ENCODE measurements around the gene CDH4. TPM values are rescaled to one million over a fixed set of nuclear protein-coding genes. Genes with fewer than 3 reads are reported as not detected.

CDH4 gene
- total and polyA plus RNA-seq, 2 of the 13 experiments (the other 11 are each of a cell fraction or from before 2014, with no cell fraction given) = not detected

GRCh38 chr20:61279621-61280150 lies 27.6 kb downstream of the CDH4 start:
- H3K9me3 ChIP-seq (ENCODE audit: low read length) = peaks cover 11% of the 10 kb centered on the region
- H4K20me1 ChIP-seq (ENCODE audit: insufficient read depth, low read length) = no peaks in the 10 kb centered on the region
- H3K4me3 ChIP-seq (replicated peaks in 1 of 3; ENCODE audit: insufficient read depth in 1 of 3, low read depth in 2 of 3, low read length in 3 of 3) = no peak overlapping the region
- H3K79me2 ChIP-seq (ENCODE audit: insufficient read depth, low read length) = no peaks in the 10 kb centered on the region
- H3K9ac ChIP-seq (ENCODE audit: insufficient read depth, low read depth, low read length) = no peak overlapping the region
- POLR2A ChIA-PET = no interaction called here
- in situ Hi-C loops (cut with HindIII; ENCODE audit: extremely low pct_ligation_motif_present, low pct_unique_long_range_greater_than_20kb) = no loop called here
- H3K4me1 ChIP-seq (ENCODE audit: insufficient read depth, low read length) = no peaks in the 10 kb centered on the region
- CTCF ChIA-PET (ENCODE audit: low intra/inter-chr PET ratio, low total read pairs) = no interaction called here
- no peak overlapping the region for H3K27ac ChIP-seq (ENCODE audit: extremely low read length, insufficient read depth, low read length)
- no peak overlapping the region for H3K4me2 ChIP-seq (ENCODE audit: low read depth, low read length)
- no TSS peak for BruUV-seq (replicated peaks)
- no peak overlapping the region for H2AFZ ChIP-seq (ENCODE audit: low read length)
- no peak for DNase-seq (ENCODE audit: low spot score)
- intact Hi-C loops (cut with micrococcal nuclease; ENCODE audit: unreplicated experiment) = no loop called here
- 37% methylated on average over 17 of the region's 17 CpGs for WGBS (ENCODE audit: low lambda C conversion rate)
- no peak for FAIRE-seq
- H3K27me3 ChIP-seq (ENCODE audit: control insufficient read depth in 1 of 2, insufficient read depth in 2 of 2, low read length in 2 of 2) = peaks cover 0 to 1% of the 10 kb centered on the region in 2 experiments; a peak in 2 of 5 replicates
- no peak for ATAC-seq
- H3K36me3 ChIP-seq (replicated peaks in 1 of 2; ENCODE audit: control insufficient read depth in 1 of 2, insufficient read depth in 2 of 2, low read length in 2 of 2) = no peaks in the 10 kb centered on the region
- TF ChIP-seq ZNF556 (CRISPR knock-in tag; IDR thresholded peaks at IDR 0.05; ENCODE audit: borderline replicate concordance) (no peak), PPARG (CRISPR knock-in tag; conservative IDR thresholded peaks at IDR 0.05) (no peak), SP2 (CRISPR knock-in tag; IDR thresholded peaks at IDR 0.05) (no peak), ZNF839 (CRISPR knock-in tag; IDR thresholded peaks at IDR 0.05; ENCODE audit: borderline replicate concordance) (no peak), RCOR2 (CRISPR knock-in tag; IDR thresholded peaks at IDR 0.05) (no peak), PRMT3 (CRISPR knock-in tag; IDR thresholded peaks at IDR 0.05; ENCODE audit: borderline replicate concordance, low read depth) (no peak), ZNF367 (CRISPR knock-in tag; IDR thresholded peaks at IDR 0.05; ENCODE audit: borderline replicate concordance) (no peak), ZBTB44 (CRISPR knock-in tag; IDR thresholded peaks at IDR 0.05) (no peak), ZFX (CRISPR knock-in tag; IDR thresholded peaks at IDR 0.05; ENCODE audit: low read depth) (no peak), ZNF512B (CRISPR knock-in tag; IDR thresholded peaks at IDR 0.05; ENCODE audit: borderline replicate concordance) (no peak), TFAP4 (IDR thresholded peaks at IDR 0.05; ENCODE audit: borderline replicate concordance, low read depth) (no peak), RERE (CRISPR knock-in tag; IDR thresholded peaks at IDR 0.05; ENCODE audit: low read depth) (no peak), NFIC (IDR thresholded peaks at IDR 0.05; ENCODE audit: low read length) (no peak), ZNF530 (CRISPR knock-in tag; IDR thresholded peaks at IDR 0.05; ENCODE audit: low read depth) (no peak)

All from HepG2 (cell line).